Gastroesophageal sphincter (tissue), 4 donors: Measurements from ENCODE around the gene SPATA31D4. TPM values are rescaled to one million over a fixed set of nuclear protein-coding genes. Genes with fewer than 3 reads are reported as not detected.

Source experiments
- ATAC-seq: fragments of 150-250 bp; one replicate; pipeline ENCODE4 v1.9.1; 2016; ENCODE audit warnings: mild to moderate bottlenecking, moderate library complexity
- H3K27ac ChIP-seq, 4 donors: fragments of 200-600 bp; sonication (generic) in 3 of 4; 1 replicate in 3 of 4; 2 replicates in 1 of 4; pipeline ENCODE4 v1.5.1; 2016 to 2019
- H3K27me3 ChIP-seq: fragments of 200-600 bp; sonication (generic); one replicate; pipeline ENCODE4 v1.5.1; 2019
- H3K36me3 ChIP-seq, 2 donors: fragments of 200-600 bp; sonication (generic); one replicate each; pipeline ENCODE4 v1.5.1; 2019; ENCODE audit warnings: control low read depth in 1 of 2
- H3K4me1 ChIP-seq, 3 donors: fragments of 200-600 bp; sonication (generic); 1 replicate in 2 of 3; 2 replicates in 1 of 3; pipeline ENCODE4 v1.5.1; 2016 to 2019; ENCODE audit warnings: control low read depth in 2 of 3
- H3K4me3 ChIP-seq, 2 donors: fragments of 200-600 bp; sonication (generic); one replicate each; pipeline ENCODE4 v1.5.1; 2019; ENCODE audit warnings: mild to moderate bottlenecking in 1 of 2, moderate library complexity in 1 of 2
- H3K9me3 ChIP-seq, 3 donors: fragments of 200-600 bp; sonication (generic); one replicate each; pipeline ENCODE4 v1.5.1; 2017 to 2019; ENCODE audit warnings: control low read depth in 2 of 3
- EP300 ChIP-seq: sonication (generic); formaldehyde crosslinking; IDR thresholded peaks from one replicate; pipeline ENCODE4 v1.6.1; 2017; ENCODE audit warnings: antibody characterized with exemption, mild to moderate bottlenecking
- POLR2A ChIP-seq, 2 donors: fragments of 450-650 bp; IDR thresholded peaks; one replicate each; pipeline ENCODE4 v1.6.1; 2017; ENCODE audit warnings: antibody characterized with exemption in 2 of 2, mild to moderate bottlenecking in 2 of 2, moderate library complexity in 1 of 2
- POLR2AphosphoS5 ChIP-seq: sonication (generic); formaldehyde crosslinking; IDR thresholded peaks from one replicate; pipeline ENCODE4 v1.6.1; 2017; ENCODE audit warnings: antibody characterized with exemption
- WGBS, 2 donors: methylation state at CpG; one replicate each; pipeline ENCODE4 v1.1.5; 2018; ENCODE audit warnings: low coverage in 1 of 2; 5-methylcytosine and 5-hydroxymethylcytosine counted together
- total RNA-seq, 4 donors: library from RNA; depleted of rRNA; stranded (reverse); fragments of >200 nt; gene quantifications; one replicate each; pipeline ENCODE4 v1.1.0, GENCODE V29; 2016
- TF ChIP-seq, protein P1 (sequence below), 4 experiments: fragments of 200-600 bp in 2 of 4; fragments of 450-650 bp in 2 of 4; sonication (generic) in 1 of 4; IDR thresholded peaks; one replicate each; pipeline ENCODE4 v1.5.1; 2017 to 2019; ENCODE audit warnings: antibody characterized with exemption in 4 of 4, mild to moderate bottlenecking in 2 of 4, moderate library complexity in 2 of 4

SPATA31D4 gene
- total RNA-seq, 4 donors from 2014 or later, result not detected

DNA sequence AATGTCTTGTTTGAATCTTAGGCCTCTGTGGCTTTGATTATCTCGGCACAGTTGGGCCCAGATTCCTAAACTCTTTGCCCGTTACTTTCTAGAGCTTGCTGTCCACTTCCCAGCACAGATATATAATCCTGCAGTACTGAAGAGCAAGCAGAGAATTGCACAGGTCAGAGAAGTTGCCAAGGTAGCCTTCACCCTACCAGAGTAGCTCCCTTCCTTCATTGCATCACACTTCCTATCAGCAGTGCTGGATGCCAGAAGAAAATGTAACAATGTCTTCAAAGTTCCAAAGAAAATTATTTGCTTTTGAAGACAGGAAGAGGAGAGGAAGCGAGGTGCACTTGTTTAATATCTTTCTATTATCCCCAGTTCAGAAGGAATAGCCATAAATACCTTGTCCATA, 38.1 kb upstream of the SPATA31D4 start:
- TF ChIP-seq, protein P1, sequence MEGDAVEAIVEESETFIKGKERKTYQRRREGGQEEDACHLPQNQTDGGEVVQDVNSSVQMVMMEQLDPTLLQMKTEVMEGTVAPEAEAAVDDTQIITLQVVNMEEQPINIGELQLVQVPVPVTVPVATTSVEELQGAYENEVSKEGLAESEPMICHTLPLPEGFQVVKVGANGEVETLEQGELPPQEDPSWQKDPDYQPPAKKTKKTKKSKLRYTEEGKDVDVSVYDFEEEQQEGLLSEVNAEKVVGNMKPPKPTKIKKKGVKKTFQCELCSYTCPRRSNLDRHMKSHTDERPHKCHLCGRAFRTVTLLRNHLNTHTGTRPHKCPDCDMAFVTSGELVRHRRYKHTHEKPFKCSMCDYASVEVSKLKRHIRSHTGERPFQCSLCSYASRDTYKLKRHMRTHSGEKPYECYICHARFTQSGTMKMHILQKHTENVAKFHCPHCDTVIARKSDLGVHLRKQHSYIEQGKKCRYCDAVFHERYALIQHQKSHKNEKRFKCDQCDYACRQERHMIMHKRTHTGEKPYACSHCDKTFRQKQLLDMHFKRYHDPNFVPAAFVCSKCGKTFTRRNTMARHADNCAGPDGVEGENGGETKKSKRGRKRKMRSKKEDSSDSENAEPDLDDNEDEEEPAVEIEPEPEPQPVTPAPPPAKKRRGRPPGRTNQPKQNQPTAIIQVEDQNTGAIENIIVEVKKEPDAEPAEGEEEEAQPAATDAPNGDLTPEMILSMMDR (IDR thresholded peaks at IDR 0.05), result no peak
- TF ChIP-seq POLR2A (IDR thresholded peaks at IDR 0.05) (no peak), POLR2AphosphoS5 (no peak), EP300 (no peak)
- ATAC-seq, result no peak
- Histone ChIP-seq H3K36me3 (no peaks in the 10 kb centered on the region), H3K9me3 (no peaks in the 10 kb centered on the region), H3K4me3 (no peak overlapping the region), H3K4me1 (no peaks in the 10 kb centered on the region), H3K27ac (no peak overlapping the region), H3K27me3 (no peaks in the 10 kb centered on the region)
- 95 to 100% methylated on average over 2 of the region's 3 CpGs for WGBS, 2 donors

DNA sequence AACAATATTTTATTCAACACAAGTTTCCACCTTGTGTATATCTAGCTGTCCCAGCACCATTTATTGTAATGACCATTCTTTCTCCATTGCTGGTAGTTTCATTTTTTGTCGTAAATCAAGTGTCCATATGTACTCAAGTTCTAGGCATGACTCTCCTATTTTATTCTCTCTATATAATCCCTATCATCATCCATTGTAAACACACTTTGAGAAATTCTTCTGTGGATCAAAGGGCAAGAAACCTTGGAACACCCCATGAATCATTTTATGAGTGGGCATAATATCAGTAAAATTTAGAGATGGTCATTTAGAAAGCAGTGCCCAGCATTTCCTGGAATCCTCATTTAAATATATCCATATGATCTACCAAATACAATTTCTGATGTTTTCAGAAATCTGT, 35.8 kb upstream of the SPATA31D4 start:
- Histone ChIP-seq H3K27me3 (no peaks in the 10 kb centered on the region), H3K4me1 (no peaks in the 10 kb centered on the region), H3K4me3 (no peak overlapping the region), H3K36me3 (no peaks in the 10 kb centered on the region), H3K27ac (no peak overlapping the region), H3K9me3 (no peaks in the 10 kb centered on the region)
- no peak for ATAC-seq
- 91 to 100% methylated on average over 1 of the region's 1 CpG for WGBS, 2 donors
- TF ChIP-seq EP300, result no peak
- TF ChIP-seq, protein P1 (IDR thresholded peaks at IDR 0.05), result no peak
- TF ChIP-seq POLR2AphosphoS5, result no peak
- TF ChIP-seq POLR2A (IDR thresholded peaks at IDR 0.05), result no peak

DNA sequence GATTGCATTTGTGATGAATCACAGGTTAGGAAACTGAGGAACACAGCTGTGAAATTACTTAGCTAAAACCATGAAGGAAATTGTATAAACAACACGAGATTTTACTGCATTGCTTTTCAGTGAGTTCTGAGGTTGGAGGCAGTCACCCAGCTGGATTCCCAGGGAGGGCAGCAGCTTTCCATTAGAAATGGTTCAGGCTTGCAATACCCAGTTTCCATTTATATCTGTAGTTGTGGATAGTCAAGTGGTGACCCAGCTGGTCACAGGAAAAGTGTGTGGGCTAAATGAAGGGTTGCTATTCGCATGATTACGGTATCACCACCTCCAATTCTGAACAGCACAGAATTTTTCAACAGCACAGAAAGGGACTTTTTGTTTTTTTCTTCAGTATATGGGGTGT, 34.3 kb upstream of the SPATA31D4 start:
- 86 to 88% methylated on average over 3 of the region's 3 CpGs for WGBS, 2 donors

DNA sequence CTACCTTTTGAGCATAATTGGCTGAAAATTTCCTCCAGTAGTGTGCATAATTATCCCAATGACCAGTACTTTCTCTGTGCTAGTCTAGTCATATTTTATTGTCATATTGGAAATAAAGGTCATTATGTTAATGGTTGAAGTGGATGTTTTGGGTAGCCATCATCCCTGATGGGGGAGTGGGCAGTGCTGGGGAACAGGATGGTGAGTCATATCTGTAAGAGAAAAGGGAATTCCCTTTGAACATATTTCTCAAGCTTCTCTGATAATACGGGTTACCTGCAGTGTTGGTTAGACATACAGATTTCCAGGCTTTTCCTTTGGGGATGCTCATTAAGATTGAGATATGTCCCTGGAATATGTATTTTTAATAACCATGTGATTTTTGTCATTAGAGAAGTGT, 33.3 kb upstream of the SPATA31D4 start:
- no peak overlapping the region for H3K4me3 ChIP-seq
- no peaks in the 10 kb centered on the region for H3K4me1 ChIP-seq
- no peak overlapping the region for H3K27ac ChIP-seq
- WGBS, 2 donors, result 89 to 100% methylated on average over 1 of the region's 1 CpG
- no peak for ATAC-seq
- H3K36me3 ChIP-seq, result no peaks in the 10 kb centered on the region
- TF ChIP-seq POLR2AphosphoS5, result no peak
- no peak for TF ChIP-seq POLR2A (IDR thresholded peaks at IDR 0.05)
- H3K27me3 ChIP-seq, result no peaks in the 10 kb centered on the region
- no peaks in the 10 kb centered on the region for H3K9me3 ChIP-seq

More for the DNA sequence above, 34.3 kb upstream of the SPATA31D4 start:
- ATAC-seq, result no peak
- TF ChIP-seq POLR2AphosphoS5, result no peak
- TF ChIP-seq EP300, result no peak
- TF ChIP-seq, protein P1 (IDR thresholded peaks at IDR 0.05), result no peak
- no peak for TF ChIP-seq POLR2A (IDR thresholded peaks at IDR 0.05)
- Histone ChIP-seq H3K27me3 (no peaks in the 10 kb centered on the region), H3K9me3 (no peaks in the 10 kb centered on the region), H3K4me1 (no peaks in the 10 kb centered on the region), H3K4me3 (no peak overlapping the region), H3K27ac (no peak overlapping the region), H3K36me3 (no peaks in the 10 kb centered on the region)

DNA sequence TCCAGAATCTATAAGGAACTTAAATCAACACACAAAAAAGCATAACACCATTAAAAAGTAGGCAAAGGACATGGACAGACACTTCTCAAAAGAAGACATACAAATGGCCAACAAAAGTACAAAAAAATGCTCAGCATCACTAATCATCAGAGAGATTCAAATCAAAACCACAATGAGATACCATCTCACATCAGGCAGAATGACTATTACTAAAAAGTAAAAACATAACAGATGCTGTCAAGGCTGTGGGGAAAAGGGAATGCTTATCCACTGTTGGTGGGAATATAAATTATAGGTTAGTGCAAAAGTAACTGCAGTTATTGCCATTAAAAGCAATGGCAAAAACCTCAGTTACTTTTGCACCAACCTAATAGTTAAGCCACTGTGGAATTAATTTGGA, 32.2 kb upstream of the SPATA31D4 start:
- no peak for ATAC-seq
- Histone ChIP-seq H3K4me1 (peaks cover 0 to 8% (median 3%) of the 10 kb centered on the region in 3 donors), H3K4me3 (no peak overlapping the region), H3K27ac (no peak overlapping the region), H3K36me3 (no peaks in the 10 kb centered on the region), H3K9me3 (no peaks in the 10 kb centered on the region), H3K27me3 (no peaks in the 10 kb centered on the region)
- TF ChIP-seq EP300 (no peak), POLR2A (IDR thresholded peaks at IDR 0.05) (no peak), POLR2AphosphoS5 (no peak)
- TF ChIP-seq, protein P1 (IDR thresholded peaks at IDR 0.05), result no peak
